Astrocyte of the spinal cord (primary cell): ENCODE results near the gene KAT6B.

ENCODE experiments used
- DNase-seq: peaks from one replicate; pipeline ENCODE4 v3.0.0; 2011; ENCODE audit warnings: low read depth, low spot score
- H3K4me3 ChIP-seq: 2 replicates; pipeline ENCODE4 v1.5.1; 2011; ENCODE audit warnings: low read depth, mild to moderate bottlenecking, low read length, moderate library complexity
- in situ Hi-C: cut with HindIII; loops from 2 replicates; pipeline ENCODE4 v1.10.0; 2017; ENCODE audit warnings: low sequenced_read_pairs
- TF ChIP-seq, protein P1 (sequence below): IDR thresholded peaks from 2 replicates; pipeline ENCODE4 v1.5.1; 2012; ENCODE audit warnings: low read depth, mild to moderate bottlenecking, low read length, inconsistent platforms

The KAT6B gene

DNA sequence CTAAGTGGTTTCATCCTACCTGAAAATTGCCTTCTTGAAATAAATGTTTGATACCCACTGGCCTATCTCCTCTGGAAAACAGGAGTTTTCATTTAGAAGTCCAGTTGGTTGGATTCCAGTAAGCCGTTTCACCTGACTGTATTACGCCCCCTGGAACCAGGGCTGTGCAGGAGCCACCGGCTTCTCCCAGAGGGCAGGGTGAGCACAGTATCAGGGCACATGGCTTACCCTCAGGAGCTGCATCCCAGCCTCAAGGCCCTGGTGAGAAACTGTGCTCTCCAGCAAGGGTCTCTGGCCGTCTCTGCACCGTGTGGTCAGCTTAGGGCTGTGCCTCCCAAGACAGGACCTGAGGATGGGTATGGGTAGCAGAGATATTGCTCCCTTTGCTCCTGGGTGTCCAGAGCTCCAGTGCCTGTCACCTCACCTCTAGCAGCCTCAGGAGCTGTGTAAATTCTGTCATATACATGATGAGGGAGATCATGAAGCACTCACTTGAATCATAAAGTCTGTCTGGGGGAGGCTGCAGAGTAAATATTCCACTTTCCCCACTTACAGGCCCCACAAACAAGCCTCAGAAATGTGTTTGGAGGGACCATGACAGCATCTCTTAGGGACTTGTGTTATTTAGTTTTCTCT lies 175.4 kb downstream of the KAT6B start:
- H3K4me3 ChIP-seq: no peak overlapping the region
- in situ Hi-C loops: no loop called here

DNA sequence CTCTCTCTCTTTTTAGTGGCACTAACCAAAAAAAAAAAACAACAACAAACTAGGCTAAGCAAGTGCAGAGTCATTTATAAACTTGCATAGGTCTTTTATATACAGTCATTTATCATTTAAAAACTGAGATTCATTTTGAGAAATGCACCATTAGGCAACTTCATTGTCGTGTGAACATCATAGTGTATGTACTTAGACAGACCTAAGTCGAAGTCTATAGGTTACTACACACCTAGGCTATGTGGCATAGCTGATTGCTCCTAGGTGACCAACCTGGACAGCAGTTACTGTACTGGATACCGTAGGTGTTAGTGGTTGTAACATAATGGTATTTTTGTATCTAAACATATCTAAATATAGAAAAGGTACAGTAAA lies 175.9 kb downstream of the KAT6B start:
- no peak overlapping the region for H3K4me3 ChIP-seq
- DNase-seq: no peak
- in situ Hi-C loops: no loop called here
- TF ChIP-seq, protein P1, sequence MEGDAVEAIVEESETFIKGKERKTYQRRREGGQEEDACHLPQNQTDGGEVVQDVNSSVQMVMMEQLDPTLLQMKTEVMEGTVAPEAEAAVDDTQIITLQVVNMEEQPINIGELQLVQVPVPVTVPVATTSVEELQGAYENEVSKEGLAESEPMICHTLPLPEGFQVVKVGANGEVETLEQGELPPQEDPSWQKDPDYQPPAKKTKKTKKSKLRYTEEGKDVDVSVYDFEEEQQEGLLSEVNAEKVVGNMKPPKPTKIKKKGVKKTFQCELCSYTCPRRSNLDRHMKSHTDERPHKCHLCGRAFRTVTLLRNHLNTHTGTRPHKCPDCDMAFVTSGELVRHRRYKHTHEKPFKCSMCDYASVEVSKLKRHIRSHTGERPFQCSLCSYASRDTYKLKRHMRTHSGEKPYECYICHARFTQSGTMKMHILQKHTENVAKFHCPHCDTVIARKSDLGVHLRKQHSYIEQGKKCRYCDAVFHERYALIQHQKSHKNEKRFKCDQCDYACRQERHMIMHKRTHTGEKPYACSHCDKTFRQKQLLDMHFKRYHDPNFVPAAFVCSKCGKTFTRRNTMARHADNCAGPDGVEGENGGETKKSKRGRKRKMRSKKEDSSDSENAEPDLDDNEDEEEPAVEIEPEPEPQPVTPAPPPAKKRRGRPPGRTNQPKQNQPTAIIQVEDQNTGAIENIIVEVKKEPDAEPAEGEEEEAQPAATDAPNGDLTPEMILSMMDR: no peak

More for the DNA sequence above, 175.4 kb downstream of the KAT6B start:
- TF ChIP-seq, protein P1: no peak
- no peak for DNase-seq

DNA sequence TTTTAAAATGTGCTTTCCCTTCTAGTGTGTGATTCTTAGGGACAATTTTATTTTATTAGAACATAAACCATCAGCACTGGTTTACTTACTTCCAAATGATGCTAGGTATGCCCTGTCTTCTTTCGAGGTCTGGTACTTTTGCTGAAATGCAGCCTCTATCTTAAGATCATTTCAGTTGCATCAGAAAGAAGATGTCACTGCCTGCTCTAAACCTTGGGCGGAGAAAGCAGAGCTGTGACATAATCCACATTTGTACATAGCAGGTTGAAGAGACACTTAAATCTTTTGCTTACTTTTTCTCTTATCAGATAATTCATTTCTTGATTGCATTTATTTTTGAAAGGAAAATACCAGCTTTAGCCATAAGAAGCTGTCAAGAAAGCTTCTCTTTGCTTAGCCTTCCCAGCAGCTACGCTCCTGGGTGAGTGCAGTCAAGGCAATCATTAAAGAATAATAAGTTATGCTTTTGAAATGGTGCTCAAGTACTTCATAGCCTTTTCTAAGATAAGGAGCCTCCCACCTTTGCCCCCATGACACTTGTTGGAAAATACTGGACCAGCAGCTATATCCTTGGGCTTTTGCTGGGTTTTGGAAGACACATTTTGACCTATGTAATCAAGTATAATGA lies 176.7 kb downstream of the KAT6B start:
- TF ChIP-seq, protein P1: no peak
- H3K4me3 ChIP-seq: no peak overlapping the region
- DNase-seq: no peak
- in situ Hi-C loops: no loop called here

DNA sequence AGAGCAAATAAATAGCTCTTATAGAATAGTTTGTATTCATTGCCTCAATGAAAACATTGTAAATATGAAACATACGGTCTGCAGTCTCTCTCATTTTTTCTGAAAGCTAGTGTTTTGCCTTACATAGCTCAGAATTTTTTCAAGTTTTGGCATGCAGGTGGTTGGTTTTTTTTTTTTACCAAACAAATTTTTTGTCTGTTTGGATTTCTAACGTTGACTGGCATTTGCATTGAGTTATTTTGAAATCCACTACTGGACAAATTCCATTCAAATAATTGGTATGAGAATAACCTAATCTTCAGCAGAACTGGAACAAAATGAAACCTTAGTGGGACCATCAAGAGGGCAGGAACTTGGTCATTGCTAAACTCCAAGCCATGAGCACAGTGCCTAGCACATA lies 177.5 kb downstream of the KAT6B start:
- TF ChIP-seq, protein P1: no peak
- no peak overlapping the region for H3K4me3 ChIP-seq
- no peak for DNase-seq
- in situ Hi-C loops: no loop called here

DNA sequence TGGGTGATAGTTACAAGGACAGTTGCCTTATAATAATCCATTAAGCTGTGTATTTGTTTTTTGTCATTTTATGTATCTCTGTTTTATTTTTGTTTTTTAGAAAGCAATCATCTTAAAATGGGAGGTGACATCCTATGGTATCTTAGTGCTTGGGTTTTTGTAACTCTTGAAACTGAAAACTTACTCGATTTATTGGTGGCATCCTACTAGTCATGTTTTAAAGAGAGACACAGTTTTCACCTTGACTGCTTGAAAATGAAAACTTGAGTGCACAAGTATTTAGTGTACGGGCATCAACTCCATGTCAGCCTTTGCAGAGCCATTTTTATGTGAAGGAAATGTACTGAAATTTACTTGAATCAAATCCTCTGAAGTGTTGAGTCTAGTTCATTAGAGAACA lies 181.2 kb downstream of the KAT6B start:
- in situ Hi-C loops: no loop called here
- TF ChIP-seq, protein P1: no peak
- no peak for DNase-seq
- H3K4me3 ChIP-seq: no peak overlapping the region

DNA sequence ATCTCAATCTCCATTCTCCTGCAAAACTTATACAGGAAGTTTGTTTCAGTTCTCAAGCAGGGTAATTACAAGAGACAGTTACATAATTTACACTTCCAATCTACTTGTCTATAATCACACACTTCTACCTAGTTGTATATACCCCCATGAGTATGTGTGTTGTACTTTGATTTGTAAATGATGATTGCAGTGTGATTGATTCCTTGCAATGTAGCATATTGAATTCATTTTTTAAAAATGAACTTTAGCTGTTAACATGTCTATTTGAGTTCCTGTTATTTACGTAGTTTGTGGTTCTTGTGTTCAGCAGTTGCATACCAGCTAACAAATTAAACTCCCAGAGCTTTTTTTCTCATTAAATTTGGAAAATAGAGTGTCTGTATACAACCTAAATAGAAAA lies 182.6 kb downstream of the KAT6B start:
- TF ChIP-seq, protein P1: no peak
- in situ Hi-C loops: no loop called here
- DNase-seq: no peak
- no peak overlapping the region for H3K4me3 ChIP-seq
